Caco-2 (cell line): ENCODE data around the gene NOD2. TPM values are rescaled to one million over a fixed set of nuclear protein-coding genes. Genes with fewer than 3 reads are reported as not detected.

ENCODE experiments used
- BruUV-seq: library from RNA; stranded (reverse); fragments of 400-500 nt; replicated peaks from 2 replicates; lab custom pipeline; 2021; lab: Mats Ljungman, UMichigan
- CTCF ChIA-PET: fragments of 300-600 bp; sonication (Branson Sonifier 250); formaldehyde crosslinking; loops from one replicate; lab custom pipeline; 2022; ENCODE audit warnings: antibody characterized with exemption; lab: Charles Lee
- POLR2A ChIA-PET: fragments of 300-600 bp; sonication (Branson Sonifier 250); formaldehyde crosslinking; loops from one replicate; lab custom pipeline; 2022; ENCODE audit warnings: antibody characterized with exemption; lab: Charles Lee
- DNase-seq, 2 experiments: peaks; one replicate each; pipeline versions ENCODE4 v3.0.0 to v3.0.0-alpha.2; 2020 to 2022
- H3K27me3 ChIP-seq: replicated peaks from 2 replicates; pipeline ENCODE4 v1.6.0; 2011; ENCODE audit warnings: low read length; ENCODE audit not compliant: control insufficient read depth, insufficient read depth
- H3K36me3 ChIP-seq: 2 replicates; pipeline ENCODE4 v1.5.1; 2011; ENCODE audit warnings: low read length; ENCODE audit not compliant: control insufficient read depth, insufficient read depth
- H3K4me1 ChIP-seq: fragments of 250-450 bp; sonication (Bioruptor Pico); 2 replicates; pipeline ENCODE4 v1.5.1; 2020; ENCODE audit warnings: mild to moderate bottlenecking
- H3K4me3 ChIP-seq: 2 replicates; pipeline ENCODE4 v1.5.1; 2011; ENCODE audit warnings: low read depth, mild to moderate bottlenecking, control low read depth, low read length
- H3K9me3 ChIP-seq: fragments of 250-450 bp; sonication (Bioruptor Pico); 2 replicates; pipeline ENCODE4 v1.5.1; 2020; ENCODE audit warnings: mild to moderate bottlenecking, moderate library complexity
- H3K27ac Mint-ChIP-seq: one replicate; pipeline ENCODE4 v1.8.0; 2022; ENCODE audit warnings: mixed read lengths; ENCODE audit not compliant: unreplicated experiment
- H3K27me3 Mint-ChIP-seq: one replicate; pipeline ENCODE4 v1.8.0; 2022; ENCODE audit warnings: mixed read lengths; ENCODE audit not compliant: insufficient read depth, unreplicated experiment
- H3K36me3 Mint-ChIP-seq: one replicate; pipeline ENCODE4 v1.8.0; 2022; ENCODE audit warnings: mild to moderate bottlenecking, mixed read lengths; ENCODE audit not compliant: insufficient read depth, unreplicated experiment
- H3K4me1 Mint-ChIP-seq: one replicate; pipeline ENCODE4 v1.8.0; 2022; ENCODE audit warnings: low read depth, mixed read lengths; ENCODE audit not compliant: unreplicated experiment
- H3K4me3 Mint-ChIP-seq: one replicate; pipeline ENCODE4 v1.8.0; 2022; ENCODE audit warnings: mild to moderate bottlenecking, moderate library complexity, mixed read lengths; ENCODE audit not compliant: unreplicated experiment
- H3K9me3 Mint-ChIP-seq: one replicate; pipeline ENCODE4 v1.8.0; 2022; ENCODE audit warnings: mixed read lengths; ENCODE audit not compliant: unreplicated experiment
- intact Hi-C: fragments of 100-400 bp; cut with micrococcal nuclease; formaldehyde crosslinking; loops from one replicate; pipeline ENCODE4 v1.10.0; 2022; ENCODE audit not compliant: unreplicated experiment
- total RNA-seq: library from RNA; stranded (reverse); gene quantifications from 2 replicates; pipeline ENCODE4 v1.2.3, GENCODE V29; 2022
- TF ChIP-seq, protein P1 (sequence below), 2 experiments: fragments of 200-600 bp in 1 of 2; IDR thresholded peaks; 1 replicate in 1 of 2; 2 replicates in 1 of 2; pipeline versions ENCODE4 v1.5.1 to v1.8.0; 2011 to 2022; ENCODE audit warnings: antibody characterized with exemption in 1 of 2, control low read depth in 1 of 2, inconsistent platforms in 1 of 2, low read depth in 1 of 2, low read length in 1 of 2, mild to moderate bottlenecking in 1 of 2, moderate library complexity in 1 of 2; ENCODE audit not compliant: insufficient read depth in 1 of 2, severe bottlenecking in 1 of 2, unreplicated experiment in 1 of 2

Gene NOD2
- total RNA-seq, 1 experiment from 2014 or later: 0.23 TPM

DNA sequence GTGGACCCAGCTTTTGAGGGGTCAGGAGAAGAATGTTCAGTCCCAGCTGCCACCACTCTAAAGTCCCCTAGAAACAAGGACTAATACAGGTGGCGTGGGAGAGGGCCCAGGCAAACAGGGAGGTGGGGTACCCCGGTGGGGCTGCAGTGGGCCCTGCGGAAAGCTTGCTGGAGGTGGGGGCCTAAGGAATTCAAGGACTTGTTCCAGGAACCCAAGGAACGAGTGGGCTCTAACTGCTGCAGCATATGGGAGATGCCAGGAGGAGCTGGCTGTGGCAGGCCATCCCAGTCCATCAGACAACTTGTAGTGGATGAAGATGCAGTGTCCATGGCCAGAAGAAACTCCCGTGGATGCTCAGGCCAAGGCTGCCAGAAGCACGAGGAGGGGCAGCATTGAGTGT is 22.9 kb upstream of the NOD2 start:
- H3K36me3 ChIP-seq: no peaks in the 10 kb centered on the region
- TF ChIP-seq, protein P1, sequence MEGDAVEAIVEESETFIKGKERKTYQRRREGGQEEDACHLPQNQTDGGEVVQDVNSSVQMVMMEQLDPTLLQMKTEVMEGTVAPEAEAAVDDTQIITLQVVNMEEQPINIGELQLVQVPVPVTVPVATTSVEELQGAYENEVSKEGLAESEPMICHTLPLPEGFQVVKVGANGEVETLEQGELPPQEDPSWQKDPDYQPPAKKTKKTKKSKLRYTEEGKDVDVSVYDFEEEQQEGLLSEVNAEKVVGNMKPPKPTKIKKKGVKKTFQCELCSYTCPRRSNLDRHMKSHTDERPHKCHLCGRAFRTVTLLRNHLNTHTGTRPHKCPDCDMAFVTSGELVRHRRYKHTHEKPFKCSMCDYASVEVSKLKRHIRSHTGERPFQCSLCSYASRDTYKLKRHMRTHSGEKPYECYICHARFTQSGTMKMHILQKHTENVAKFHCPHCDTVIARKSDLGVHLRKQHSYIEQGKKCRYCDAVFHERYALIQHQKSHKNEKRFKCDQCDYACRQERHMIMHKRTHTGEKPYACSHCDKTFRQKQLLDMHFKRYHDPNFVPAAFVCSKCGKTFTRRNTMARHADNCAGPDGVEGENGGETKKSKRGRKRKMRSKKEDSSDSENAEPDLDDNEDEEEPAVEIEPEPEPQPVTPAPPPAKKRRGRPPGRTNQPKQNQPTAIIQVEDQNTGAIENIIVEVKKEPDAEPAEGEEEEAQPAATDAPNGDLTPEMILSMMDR (IDR thresholded peaks at IDR 0.05; ENCODE audit: insufficient read depth in 1 of 2, low read depth in 1 of 2, low read length in 1 of 2, severe bottlenecking in 1 of 2, unreplicated experiment in 1 of 2): no peak
- ChIA-PET POLR2A (no interaction called here), CTCF (interaction anchor here (8.1 kb wide), 1 partner anchor 135 kb away, joined by 188 read pairs; no protein-coding TSS in a partner anchor)
- H3K27me3 ChIP-seq: no peaks in the 10 kb centered on the region
- BruUV-seq: no TSS peak
- H3K27me3 Mint-ChIP-seq: no peaks in the 10 kb centered on the region
- no peak overlapping the region for H3K27ac Mint-ChIP-seq
- peaks cover 21% of the 10 kb centered on the region for H3K4me1 Mint-ChIP-seq
- peaks cover 20% of the 10 kb centered on the region for H3K9me3 Mint-ChIP-seq
- intact Hi-C loops: no loop called here
- H3K9me3 ChIP-seq: peaks cover 19% of the 10 kb centered on the region
- no peaks in the 10 kb centered on the region for H3K36me3 Mint-ChIP-seq
- H3K4me3 Mint-ChIP-seq: no peak overlapping the region
- H3K4me3 ChIP-seq: no peak overlapping the region
- DNase-seq: no peak
- H3K4me1 ChIP-seq: peaks cover 10% of the 10 kb centered on the region; the same call in 1 of the 2 replicates

GRCh38 chr16:50671644-50672260 is 21.7 kb upstream of the NOD2 start:
- peaks cover 20% of the 10 kb centered on the region for H3K9me3 Mint-ChIP-seq
- DNase-seq: peak in 1 of 2 experiments; percentile 69
- no peaks in the 10 kb centered on the region for H3K27me3 Mint-ChIP-seq
- no peak overlapping the region for H3K27ac Mint-ChIP-seq
- BruUV-seq: no TSS peak
- TF ChIP-seq, protein P1 (IDR thresholded peaks at IDR 0.05; ENCODE audit: insufficient read depth in 1 of 2, low read depth in 1 of 2, low read length in 1 of 2, severe bottlenecking in 1 of 2, unreplicated experiment in 1 of 2): peak; percentile 57 to 74
- H3K4me1 Mint-ChIP-seq: peaks cover 21% of the 10 kb centered on the region
- intact Hi-C loops: loop anchor here (1.0 kb wide), 1 partner anchor 76 kb away; no protein-coding TSS in a partner anchor
- no peak overlapping the region for H3K4me3 ChIP-seq
- ChIA-PET CTCF (interaction anchor here (0.8 to 8.1 kb wide), 2 partner anchors 134 to 297 kb away, joined by 4 to 188 read pairs; no protein-coding TSS in a partner anchor), POLR2A (no interaction called here)
- no peaks in the 10 kb centered on the region for H3K36me3 Mint-ChIP-seq
- H3K9me3 ChIP-seq: peaks cover 19% of the 10 kb centered on the region
- no peak overlapping the region for H3K4me3 Mint-ChIP-seq
- H3K4me1 ChIP-seq: peaks cover 10% of the 10 kb centered on the region; the same call in 1 of the 2 replicates
- no peaks in the 10 kb centered on the region for H3K27me3 ChIP-seq
- no peaks in the 10 kb centered on the region for H3K36me3 ChIP-seq

GRCh38 chr16:50673496-50674275 is 19.7 kb upstream of the NOD2 start:
- no peak overlapping the region for H3K4me3 Mint-ChIP-seq
- H3K27me3 ChIP-seq: no peaks in the 10 kb centered on the region
- H3K9me3 Mint-ChIP-seq: peaks cover 20% of the 10 kb centered on the region
- ChIA-PET POLR2A (no interaction called here), CTCF (no interaction called here)
- BruUV-seq: no TSS peak
- H3K4me3 ChIP-seq: no peak overlapping the region
- intact Hi-C loops: no loop called here
- peaks cover 7% of the 10 kb centered on the region for H3K4me1 Mint-ChIP-seq
- no peak for DNase-seq
- peaks cover 19% of the 10 kb centered on the region for H3K9me3 ChIP-seq
- no peaks in the 10 kb centered on the region for H3K36me3 Mint-ChIP-seq
- H3K36me3 ChIP-seq: no peaks in the 10 kb centered on the region
- H3K4me1 ChIP-seq: peaks cover 6% of the 10 kb centered on the region; the same call in 1 of the 2 replicates
- no peaks in the 10 kb centered on the region for H3K27me3 Mint-ChIP-seq
- TF ChIP-seq, protein P1 (IDR thresholded peaks at IDR 0.05; ENCODE audit: insufficient read depth in 1 of 2, low read depth in 1 of 2, low read length in 1 of 2, severe bottlenecking in 1 of 2, unreplicated experiment in 1 of 2): no peak
- H3K27ac Mint-ChIP-seq: no peak overlapping the region
